ENCODE measurements around the gene XPNPEP1. TPM values are rescaled to one million over a fixed set of nuclear protein-coding genes. Genes with fewer than 3 reads are reported as not detected.

XPNPEP1 gene
- total RNA-seq, 1 donor from 2014 or later: 80.6 TPM

GRCh38 chr10:109875828-109876821 lies 47.2 kb downstream of the XPNPEP1 start:
- TF ChIP-seq, protein P1, sequence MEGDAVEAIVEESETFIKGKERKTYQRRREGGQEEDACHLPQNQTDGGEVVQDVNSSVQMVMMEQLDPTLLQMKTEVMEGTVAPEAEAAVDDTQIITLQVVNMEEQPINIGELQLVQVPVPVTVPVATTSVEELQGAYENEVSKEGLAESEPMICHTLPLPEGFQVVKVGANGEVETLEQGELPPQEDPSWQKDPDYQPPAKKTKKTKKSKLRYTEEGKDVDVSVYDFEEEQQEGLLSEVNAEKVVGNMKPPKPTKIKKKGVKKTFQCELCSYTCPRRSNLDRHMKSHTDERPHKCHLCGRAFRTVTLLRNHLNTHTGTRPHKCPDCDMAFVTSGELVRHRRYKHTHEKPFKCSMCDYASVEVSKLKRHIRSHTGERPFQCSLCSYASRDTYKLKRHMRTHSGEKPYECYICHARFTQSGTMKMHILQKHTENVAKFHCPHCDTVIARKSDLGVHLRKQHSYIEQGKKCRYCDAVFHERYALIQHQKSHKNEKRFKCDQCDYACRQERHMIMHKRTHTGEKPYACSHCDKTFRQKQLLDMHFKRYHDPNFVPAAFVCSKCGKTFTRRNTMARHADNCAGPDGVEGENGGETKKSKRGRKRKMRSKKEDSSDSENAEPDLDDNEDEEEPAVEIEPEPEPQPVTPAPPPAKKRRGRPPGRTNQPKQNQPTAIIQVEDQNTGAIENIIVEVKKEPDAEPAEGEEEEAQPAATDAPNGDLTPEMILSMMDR (IDR thresholded peaks at IDR 0.05): no peak
- Mint-ChIP-seq H3K36me3 (ENCODE audit: low read depth) (peaks cover 28% of the 10 kb centered on the region), H3K4me1 (ENCODE audit: low read depth) (no peaks in the 10 kb centered on the region), H3K27me3 (ENCODE audit: low read depth) (no peaks in the 10 kb centered on the region), H3K27ac (ENCODE audit: unreplicated experiment) (no peak overlapping the region), H3K4me3 (ENCODE audit: unreplicated experiment) (no peak overlapping the region), H3K9me3 (ENCODE audit: low read depth) (no peaks in the 10 kb centered on the region)
- no peak for DNase-seq (ENCODE audit: low spot score)

DNA sequence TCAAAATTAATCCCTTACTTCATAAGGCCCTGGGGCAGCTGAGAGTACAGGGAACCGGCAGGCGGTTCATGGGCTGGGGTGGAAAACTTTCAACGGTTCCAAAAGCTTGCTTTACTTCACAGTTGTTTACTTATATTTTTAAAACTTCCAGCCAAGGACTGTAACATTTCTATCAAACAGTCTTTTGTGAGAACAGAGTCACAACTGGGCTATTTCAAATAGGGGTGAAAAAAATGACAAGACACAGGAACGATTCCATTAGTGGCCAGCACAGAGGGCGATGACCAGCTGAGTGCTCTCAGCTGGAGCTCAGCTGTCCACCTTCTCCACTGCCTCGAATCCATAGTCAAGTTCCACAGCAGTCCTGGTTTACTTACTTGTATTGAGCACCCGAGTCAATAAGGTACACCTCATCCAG lies 48.2 kb downstream of the XPNPEP1 start:
- H3K9me3 Mint-ChIP-seq (ENCODE audit: low read depth): no peaks in the 10 kb centered on the region
- no peak overlapping the region for H3K4me3 Mint-ChIP-seq (ENCODE audit: unreplicated experiment)
- H3K27ac Mint-ChIP-seq (ENCODE audit: unreplicated experiment): no peak overlapping the region
- no peaks in the 10 kb centered on the region for H3K27me3 Mint-ChIP-seq (ENCODE audit: low read depth)
- TF ChIP-seq, protein P1 (IDR thresholded peaks at IDR 0.05): no peak
- H3K36me3 Mint-ChIP-seq (ENCODE audit: low read depth): peaks cover 31% of the 10 kb centered on the region
- no peak for DNase-seq (ENCODE audit: low spot score)
- H3K4me1 Mint-ChIP-seq (ENCODE audit: low read depth): no peaks in the 10 kb centered on the region

DNA sequence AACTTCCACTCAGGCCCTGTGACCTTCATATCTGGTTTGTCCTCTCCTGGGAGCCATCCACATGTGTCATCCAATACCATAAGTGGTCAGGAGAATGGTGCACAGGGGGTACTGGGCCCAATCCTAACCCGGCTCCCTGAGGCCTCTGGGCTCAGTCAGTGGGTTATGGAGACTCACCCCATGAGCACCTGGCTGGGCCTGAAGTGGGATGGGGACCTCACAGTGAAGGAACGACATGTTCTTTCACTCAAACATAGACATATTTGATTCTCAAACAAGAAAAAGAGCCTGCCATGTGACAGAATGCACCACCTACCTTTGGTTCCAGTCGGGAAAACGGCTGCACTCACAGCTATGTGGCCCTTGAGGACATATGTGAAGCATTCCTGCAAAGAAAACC lies 51.8 kb downstream of the XPNPEP1 start:
- no peak for DNase-seq (ENCODE audit: low spot score)
- Mint-ChIP-seq H3K4me3 (ENCODE audit: unreplicated experiment) (no peak overlapping the region), H3K36me3 (ENCODE audit: low read depth) (peaks cover 36% of the 10 kb centered on the region)

GRCh38 chr10:109866995-109867635 lies 56.2 kb downstream of the XPNPEP1 start:
- Mint-ChIP-seq H3K36me3 (ENCODE audit: low read depth) (peaks cover 56% of the 10 kb centered on the region), H3K4me1 (ENCODE audit: low read depth) (no peaks in the 10 kb centered on the region), H3K27me3 (ENCODE audit: low read depth) (no peaks in the 10 kb centered on the region), H3K4me3 (ENCODE audit: unreplicated experiment) (no peak overlapping the region), H3K9me3 (ENCODE audit: low read depth) (peaks cover 9% of the 10 kb centered on the region), H3K27ac (ENCODE audit: unreplicated experiment) (no peak overlapping the region)
- DNase-seq (ENCODE audit: low spot score): no peak
- TF ChIP-seq, protein P1 (IDR thresholded peaks at IDR 0.05): no peak

More for the DNA sequence above, 51.8 kb downstream of the XPNPEP1 start:
- H3K27me3 Mint-ChIP-seq (ENCODE audit: low read depth): no peaks in the 10 kb centered on the region
- TF ChIP-seq, protein P1 (IDR thresholded peaks at IDR 0.05): no peak
- H3K27ac Mint-ChIP-seq (ENCODE audit: unreplicated experiment): no peak overlapping the region
- no peaks in the 10 kb centered on the region for H3K9me3 Mint-ChIP-seq (ENCODE audit: low read depth)
- no peaks in the 10 kb centered on the region for H3K4me1 Mint-ChIP-seq (ENCODE audit: low read depth)
